HepG2 (cell line): ENCODE data around the gene ZNF322. TPM values are rescaled to one million over a fixed set of nuclear protein-coding genes. Genes with fewer than 3 reads are reported as not detected.

Experiments
- ATF1 ChIP-seq: IDR thresholded peaks from 2 replicates; pipeline ENCODE4 v1.6.1; 2016; ENCODE audit warnings: mild to moderate bottlenecking, control low read depth
- BCL6 ChIP-seq: IDR thresholded peaks from 2 replicates; pipeline ENCODE4 v1.6.1; 2016; ENCODE audit warnings: missing genetic modification reagents, missing compliant biosample characterization
- FOSL1 ChIP-seq: sonication (generic); formaldehyde crosslinking; IDR thresholded peaks from 2 replicates; pipeline ENCODE4 v1.9.0; 2021; ENCODE audit warnings: missing genetic modification reagents, borderline replicate concordance
- FOXK2 ChIP-seq: fragments of 450-650 bp; IDR thresholded peaks from 2 replicates; pipeline ENCODE4 v1.6.1; 2016
- FOXP4 ChIP-seq: sonication (generic); formaldehyde crosslinking; IDR thresholded peaks from 2 replicates; pipeline ENCODE4 v1.4.0; 2020; ENCODE audit warnings: missing genetic modification reagents
- HDAC2 ChIP-seq: sonication (generic); formaldehyde crosslinking; IDR thresholded peaks from 2 replicates; pipeline ENCODE4 v1.4.0; 2020; ENCODE audit warnings: missing genetic modification reagents
- HOXA9 ChIP-seq: sonication (generic); formaldehyde crosslinking; IDR thresholded peaks from 2 replicates; pipeline ENCODE4 v1.8.1; 2022; ENCODE audit warnings: missing genetic modification reagents, mild to moderate bottlenecking, moderate library complexity, borderline replicate concordance
- KMT2A ChIP-seq: sonication (generic); formaldehyde crosslinking; IDR thresholded peaks from 2 replicates; pipeline ENCODE4 v1.4.0; 2020; ENCODE audit warnings: missing genetic modification reagents
- NFIB ChIP-seq: sonication (generic); formaldehyde crosslinking; IDR thresholded peaks from 2 replicates; pipeline ENCODE4 v1.9.0; 2021; ENCODE audit warnings: missing genetic modification reagents, mild to moderate bottlenecking, borderline replicate concordance
- ONECUT2 ChIP-seq: sonication (generic); formaldehyde crosslinking; IDR thresholded peaks from 2 replicates; pipeline ENCODE4 v1.4.0; 2020; ENCODE audit warnings: missing genetic modification reagents
- PHB2 ChIP-seq: fragments of 450-650 bp; IDR thresholded peaks from 2 replicates; pipeline ENCODE4 v1.6.1; 2018; ENCODE audit not compliant: partially characterized antibody
- PITX1 ChIP-seq: sonication (generic); formaldehyde crosslinking; IDR thresholded peaks from 2 replicates; pipeline ENCODE4 v1.5.1; 2020; ENCODE audit warnings: mild to moderate bottlenecking, missing genetic modification reagents
- PLSCR1 ChIP-seq: sonication (generic); formaldehyde crosslinking; IDR thresholded peaks from 2 replicates; pipeline ENCODE4 v1.5.0; 2020; ENCODE audit warnings: missing genetic modification reagents, mild to moderate bottlenecking, borderline replicate concordance
- RBAK ChIP-seq: sonication (generic); formaldehyde crosslinking; IDR thresholded peaks from 2 replicates; pipeline ENCODE4 v1.5.1; 2020; ENCODE audit warnings: mild to moderate bottlenecking, missing genetic modification reagents
- THYN1 ChIP-seq: sonication (generic); formaldehyde crosslinking; IDR thresholded peaks from 2 replicates; pipeline ENCODE4 v1.8.1; 2023; ENCODE audit warnings: low read depth, mild to moderate bottlenecking, moderate library complexity, missing genetic modification reagents, borderline replicate concordance
- TP53 ChIP-seq: sonication (generic); formaldehyde crosslinking; conservative IDR thresholded peaks from 2 replicates; pipeline ENCODE4 v1.4.0; 2020; ENCODE audit warnings: missing genetic modification reagents
- TRAFD1 ChIP-seq: sonication (generic); formaldehyde crosslinking; IDR thresholded peaks from 2 replicates; pipeline ENCODE4 v1.5.1; 2020; ENCODE audit warnings: missing genetic modification reagents, mild to moderate bottlenecking, borderline replicate concordance
- ZNF18 ChIP-seq: sonication (generic); formaldehyde crosslinking; IDR thresholded peaks from 2 replicates; pipeline ENCODE4 v1.8.0; 2022; ENCODE audit warnings: mild to moderate bottlenecking, missing genetic modification reagents; ENCODE audit not compliant: insufficient replicate concordance
- ZNF331 ChIP-seq: sonication (generic); formaldehyde crosslinking; IDR thresholded peaks from 2 replicates; pipeline ENCODE4 v1.4.0; 2020; ENCODE audit warnings: missing genetic modification reagents
- ZNF33B ChIP-seq: sonication (generic); formaldehyde crosslinking; IDR thresholded peaks from 2 replicates; pipeline ENCODE4 v1.5.1; 2020; ENCODE audit warnings: mild to moderate bottlenecking, missing genetic modification reagents
- ZNF496 ChIP-seq: sonication (generic); formaldehyde crosslinking; IDR thresholded peaks from 2 replicates; pipeline ENCODE4 v1.8.1; 2023; ENCODE audit warnings: mild to moderate bottlenecking, moderate library complexity, missing genetic modification reagents; ENCODE audit not compliant: insufficient replicate concordance
- ZNF563 ChIP-seq: sonication (generic); formaldehyde crosslinking; IDR thresholded peaks from 2 replicates; pipeline ENCODE4 v1.8.0; 2022; ENCODE audit warnings: mild to moderate bottlenecking, moderate library complexity, missing genetic modification reagents
- ZNF616 ChIP-seq: sonication (generic); formaldehyde crosslinking; IDR thresholded peaks from 2 replicates; pipeline ENCODE4 v1.5.0; 2020; ENCODE audit warnings: low read depth, mild to moderate bottlenecking, missing genetic modification reagents
- ZNF629 ChIP-seq: sonication (generic); formaldehyde crosslinking; conservative IDR thresholded peaks from 2 replicates; pipeline ENCODE4 v1.5.0; 2020; ENCODE audit warnings: missing genetic modification reagents
- polyA plus RNA-seq, 8 experiments: library from polyadenylated mRNA; depleted of rRNA in 3 of 8; stranded (reverse) in 7 of 8; unstranded in 1 of 8; fragments of >200 nt; fragmentation: Illumina TruSeq in 4 of 8; extraction: Trizol in 4 of 8; gene quantifications; 2 replicates each; pipeline versions ENCODE4 v1.2.1 to v1.2.3, GENCODE V29; 2011 to 2016; ENCODE audit warnings: low read depth in 4 of 8, missing spikeins in 1 of 8, mixed read lengths in 1 of 8; ENCODE audit not compliant: insufficient read depth in 1 of 8
- total RNA-seq, 5 experiments: library from RNA; depleted of rRNA; stranded (reverse); fragments of >200 nt; fragmentation: Illumina TruSeq; extraction: Trizol; gene quantifications; 2 replicates each; pipeline ENCODE4 v1.2.3, GENCODE V29; 2016; ENCODE audit warnings: low read depth in 1 of 5

The ZNF322 gene
- total and polyA plus RNA-seq, 2 of the 13 experiments (the other 11 are each of a cell fraction or from before 2014, with no cell fraction given): 8.3 to 22.8 TPM

GRCh38 chr6:26659042-26659999 lies at the start of gene ZNF322 (continued):
- TF ChIP-seq TRAFD1 (no peak), TP53 (no peak), KMT2A (peak; percentile 66), FOSL1 (no peak), ZNF616 (CRISPR knock-in tag) (no peak), ZNF563 (no peak), ZNF33B (CRISPR knock-in tag) (0 out of 2 replicates have a peak, but pooled peaks have one; percentile 76), THYN1 (CRISPR knock-in tag) (no peak), ZNF629 (CRISPR knock-in tag) (0 out of 2 replicates have a peak, but pooled peaks have one; percentile 7), FOXK2 (no peak), PITX1 (no peak; the same call in 1 of the 2 replicates), HDAC2 (CRISPR knock-in tag) (peak; percentile 58; the same call in 1 of the 2 replicates), NFIB (CRISPR knock-in tag) (no peak), ZNF18 (peak; percentile 68), BCL6 (0 out of 2 replicates have a peak, but pooled peaks have one; percentile 26), PHB2 (no peak), RBAK (CRISPR knock-in tag) (no peak), ATF1 (CRISPR knock-in tag) (no peak), HOXA9 (CRISPR knock-in tag) (no peak), PLSCR1 (CRISPR knock-in tag) (no peak), ZNF496 (no peak), ONECUT2 (CRISPR knock-in tag) (0 out of 2 replicates have a peak, but pooled peaks have one; percentile 3), FOXP4 (CRISPR knock-in tag) (0 out of 2 replicates have a peak, but pooled peaks have one; percentile 17), ZNF331 (peak; percentile 29; the same call in 1 of the 2 replicates)
